ENCODE results near the gene MFSD6. TPM values are rescaled to one million over a fixed set of nuclear protein-coding genes. Genes with fewer than 3 reads are reported as not detected.

Gene MFSD6
- polyA plus RNA-seq, 1 donor from 2014 or later = 11.8 TPM

DNA sequence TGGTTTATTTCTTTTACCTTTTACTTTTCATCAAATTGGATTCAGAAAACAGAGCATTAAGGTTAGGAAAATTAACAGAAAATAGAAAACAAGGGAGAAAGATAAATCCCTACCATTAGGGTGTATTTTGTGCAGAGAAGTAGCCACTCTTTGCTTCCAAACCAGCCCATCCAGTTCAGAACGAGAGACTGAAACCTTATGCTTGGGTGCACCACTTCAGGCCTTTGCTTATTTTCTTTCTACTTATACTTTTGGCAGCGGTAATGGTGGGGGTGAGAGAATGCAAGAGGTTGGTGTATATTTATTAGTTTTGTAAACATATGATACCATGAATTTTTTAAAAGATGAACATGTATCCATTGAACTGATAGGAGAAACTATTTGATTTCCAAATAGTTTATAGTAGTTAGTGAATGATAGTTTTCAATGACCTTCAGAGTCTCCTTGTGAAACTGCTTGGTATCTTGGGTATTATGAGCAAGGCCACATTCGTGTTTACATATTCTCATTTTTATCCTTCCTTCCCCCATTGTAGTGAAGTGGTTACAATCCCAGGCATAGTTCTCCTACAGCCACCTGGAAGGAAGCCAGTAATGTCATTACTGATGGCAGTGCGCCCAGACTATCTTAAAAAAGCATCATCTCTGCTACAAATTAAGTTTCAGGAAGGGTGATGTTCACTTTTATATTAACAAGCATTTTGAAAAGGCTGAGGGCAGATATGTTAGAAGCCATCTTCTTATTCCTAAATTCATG, 60.8 kb downstream of the MFSD6 start:
- no peak overlapping the region for H2AFZ ChIP-seq (ENCODE audit: low read depth, low read length)
- no peak overlapping the region for H3K4me3 ChIP-seq (ENCODE audit: low read length)
- no peaks in the 10 kb centered on the region for H3K9me3 ChIP-seq (ENCODE audit: low read length)
- no peak overlapping the region for H3K9ac ChIP-seq (ENCODE audit: low read length)
- no peaks in the 10 kb centered on the region for H3K9me2 ChIP-seq (ENCODE audit: insufficient read depth, low read length)
- H3K27me3 ChIP-seq (ENCODE audit: insufficient read depth, low read depth, low read length) = no peaks in the 10 kb centered on the region
- no peak overlapping the region for H3K27ac ChIP-seq (ENCODE audit: low read length)
- H4K20me1 ChIP-seq (ENCODE audit: insufficient read depth) = no peaks in the 10 kb centered on the region
- H3K4me2 ChIP-seq (ENCODE audit: low read length) = no peak overlapping the region
- no peaks in the 10 kb centered on the region for H3K79me2 ChIP-seq (replicated peaks; ENCODE audit: insufficient read depth, low read length)
- TF ChIP-seq POLR2AphosphoS5 (IDR thresholded peaks at IDR 0.05) (no peak), EP300 (conservative IDR thresholded peaks at IDR 0.05; ENCODE audit: poor library complexity, severe bottlenecking) (no peak), RAD21 (conservative IDR thresholded peaks at IDR 0.05) (no peak), EZH2 (IDR thresholded peaks at IDR 0.05; ENCODE audit: borderline replicate concordance, insufficient read depth, low read length, poor library complexity, severe bottlenecking) (no peak), MXI1 (conservative IDR thresholded peaks at IDR 0.05; ENCODE audit: poor library complexity, severe bottlenecking) (no peak), SMC3 (conservative IDR thresholded peaks at IDR 0.05; ENCODE audit: poor library complexity) (no peak), TAF1 (IDR thresholded peaks at IDR 0.05; ENCODE audit: low read depth) (no peak)
- TF ChIP-seq, protein P1, sequence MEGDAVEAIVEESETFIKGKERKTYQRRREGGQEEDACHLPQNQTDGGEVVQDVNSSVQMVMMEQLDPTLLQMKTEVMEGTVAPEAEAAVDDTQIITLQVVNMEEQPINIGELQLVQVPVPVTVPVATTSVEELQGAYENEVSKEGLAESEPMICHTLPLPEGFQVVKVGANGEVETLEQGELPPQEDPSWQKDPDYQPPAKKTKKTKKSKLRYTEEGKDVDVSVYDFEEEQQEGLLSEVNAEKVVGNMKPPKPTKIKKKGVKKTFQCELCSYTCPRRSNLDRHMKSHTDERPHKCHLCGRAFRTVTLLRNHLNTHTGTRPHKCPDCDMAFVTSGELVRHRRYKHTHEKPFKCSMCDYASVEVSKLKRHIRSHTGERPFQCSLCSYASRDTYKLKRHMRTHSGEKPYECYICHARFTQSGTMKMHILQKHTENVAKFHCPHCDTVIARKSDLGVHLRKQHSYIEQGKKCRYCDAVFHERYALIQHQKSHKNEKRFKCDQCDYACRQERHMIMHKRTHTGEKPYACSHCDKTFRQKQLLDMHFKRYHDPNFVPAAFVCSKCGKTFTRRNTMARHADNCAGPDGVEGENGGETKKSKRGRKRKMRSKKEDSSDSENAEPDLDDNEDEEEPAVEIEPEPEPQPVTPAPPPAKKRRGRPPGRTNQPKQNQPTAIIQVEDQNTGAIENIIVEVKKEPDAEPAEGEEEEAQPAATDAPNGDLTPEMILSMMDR (IDR thresholded peaks at IDR 0.05; ENCODE audit: poor library complexity, severe bottlenecking) = no peak
- TF ChIP-seq, protein P2, sequence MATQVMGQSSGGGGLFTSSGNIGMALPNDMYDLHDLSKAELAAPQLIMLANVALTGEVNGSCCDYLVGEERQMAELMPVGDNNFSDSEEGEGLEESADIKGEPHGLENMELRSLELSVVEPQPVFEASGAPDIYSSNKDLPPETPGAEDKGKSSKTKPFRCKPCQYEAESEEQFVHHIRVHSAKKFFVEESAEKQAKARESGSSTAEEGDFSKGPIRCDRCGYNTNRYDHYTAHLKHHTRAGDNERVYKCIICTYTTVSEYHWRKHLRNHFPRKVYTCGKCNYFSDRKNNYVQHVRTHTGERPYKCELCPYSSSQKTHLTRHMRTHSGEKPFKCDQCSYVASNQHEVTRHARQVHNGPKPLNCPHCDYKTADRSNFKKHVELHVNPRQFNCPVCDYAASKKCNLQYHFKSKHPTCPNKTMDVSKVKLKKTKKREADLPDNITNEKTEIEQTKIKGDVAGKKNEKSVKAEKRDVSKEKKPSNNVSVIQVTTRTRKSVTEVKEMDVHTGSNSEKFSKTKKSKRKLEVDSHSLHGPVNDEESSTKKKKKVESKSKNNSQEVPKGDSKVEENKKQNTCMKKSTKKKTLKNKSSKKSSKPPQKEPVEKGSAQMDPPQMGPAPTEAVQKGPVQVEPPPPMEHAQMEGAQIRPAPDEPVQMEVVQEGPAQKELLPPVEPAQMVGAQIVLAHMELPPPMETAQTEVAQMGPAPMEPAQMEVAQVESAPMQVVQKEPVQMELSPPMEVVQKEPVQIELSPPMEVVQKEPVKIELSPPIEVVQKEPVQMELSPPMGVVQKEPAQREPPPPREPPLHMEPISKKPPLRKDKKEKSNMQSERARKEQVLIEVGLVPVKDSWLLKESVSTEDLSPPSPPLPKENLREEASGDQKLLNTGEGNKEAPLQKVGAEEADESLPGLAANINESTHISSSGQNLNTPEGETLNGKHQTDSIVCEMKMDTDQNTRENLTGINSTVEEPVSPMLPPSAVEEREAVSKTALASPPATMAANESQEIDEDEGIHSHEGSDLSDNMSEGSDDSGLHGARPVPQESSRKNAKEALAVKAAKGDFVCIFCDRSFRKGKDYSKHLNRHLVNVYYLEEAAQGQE (IDR thresholded peaks at IDR 0.05; ENCODE audit: borderline replicate concordance) = no peak
- no peaks in the 10 kb centered on the region for H3F3A ChIP-seq (ENCODE audit: insufficient read depth, low read length, poor library complexity, severe bottlenecking)
- H3K36me3 ChIP-seq (ENCODE audit: insufficient read depth, low read length) = no peaks in the 10 kb centered on the region

DNA sequence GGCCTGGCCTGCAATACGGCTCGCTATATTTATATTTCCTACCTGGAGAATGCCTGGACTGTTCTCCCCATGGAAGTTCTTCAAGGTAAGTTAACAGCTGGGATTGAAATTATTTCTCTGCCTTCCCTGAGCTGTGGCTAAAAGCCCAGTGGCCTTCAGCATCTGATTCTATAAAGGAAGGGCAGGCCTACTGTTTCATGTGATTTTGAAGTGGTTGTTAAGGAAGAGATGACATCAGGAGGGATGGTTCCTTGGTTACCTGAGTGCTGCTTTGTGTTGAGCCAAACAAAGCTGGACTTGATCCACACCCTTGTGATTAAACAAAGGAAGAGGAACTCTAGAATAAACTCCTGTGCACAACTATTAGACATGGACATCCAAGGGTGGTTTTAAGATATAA, 61.6 kb downstream of the MFSD6 start:
- H3K9ac ChIP-seq (ENCODE audit: low read length) = no peak overlapping the region
- no peak overlapping the region for H3K4me2 ChIP-seq (ENCODE audit: low read length)
- no peak overlapping the region for H3K27ac ChIP-seq (ENCODE audit: low read length)
- H3K9me3 ChIP-seq (ENCODE audit: low read length) = no peaks in the 10 kb centered on the region
- TF ChIP-seq MXI1 (conservative IDR thresholded peaks at IDR 0.05; ENCODE audit: poor library complexity, severe bottlenecking) = no peak
- TF ChIP-seq, protein P1 (IDR thresholded peaks at IDR 0.05; ENCODE audit: poor library complexity, severe bottlenecking) = no peak
- no peaks in the 10 kb centered on the region for H3K27me3 ChIP-seq (ENCODE audit: insufficient read depth, low read depth, low read length)
- no peak overlapping the region for H3K4me3 ChIP-seq (ENCODE audit: low read length)
- no peaks in the 10 kb centered on the region for H4K20me1 ChIP-seq (ENCODE audit: insufficient read depth)
- H2AFZ ChIP-seq (ENCODE audit: low read depth, low read length) = no peak overlapping the region
- H3K79me2 ChIP-seq (replicated peaks; ENCODE audit: insufficient read depth, low read length) = no peaks in the 10 kb centered on the region
- H3F3A ChIP-seq (ENCODE audit: insufficient read depth, low read length, poor library complexity, severe bottlenecking) = no peaks in the 10 kb centered on the region
- H3K36me3 ChIP-seq (ENCODE audit: insufficient read depth, low read length) = no peaks in the 10 kb centered on the region
- H3K9me2 ChIP-seq (ENCODE audit: insufficient read depth, low read length) = no peaks in the 10 kb centered on the region

Data from neural cell (in vitro differentiated cells).